Measurements from ENCODE around the gene HLCS.

The HLCS gene

DNA sequence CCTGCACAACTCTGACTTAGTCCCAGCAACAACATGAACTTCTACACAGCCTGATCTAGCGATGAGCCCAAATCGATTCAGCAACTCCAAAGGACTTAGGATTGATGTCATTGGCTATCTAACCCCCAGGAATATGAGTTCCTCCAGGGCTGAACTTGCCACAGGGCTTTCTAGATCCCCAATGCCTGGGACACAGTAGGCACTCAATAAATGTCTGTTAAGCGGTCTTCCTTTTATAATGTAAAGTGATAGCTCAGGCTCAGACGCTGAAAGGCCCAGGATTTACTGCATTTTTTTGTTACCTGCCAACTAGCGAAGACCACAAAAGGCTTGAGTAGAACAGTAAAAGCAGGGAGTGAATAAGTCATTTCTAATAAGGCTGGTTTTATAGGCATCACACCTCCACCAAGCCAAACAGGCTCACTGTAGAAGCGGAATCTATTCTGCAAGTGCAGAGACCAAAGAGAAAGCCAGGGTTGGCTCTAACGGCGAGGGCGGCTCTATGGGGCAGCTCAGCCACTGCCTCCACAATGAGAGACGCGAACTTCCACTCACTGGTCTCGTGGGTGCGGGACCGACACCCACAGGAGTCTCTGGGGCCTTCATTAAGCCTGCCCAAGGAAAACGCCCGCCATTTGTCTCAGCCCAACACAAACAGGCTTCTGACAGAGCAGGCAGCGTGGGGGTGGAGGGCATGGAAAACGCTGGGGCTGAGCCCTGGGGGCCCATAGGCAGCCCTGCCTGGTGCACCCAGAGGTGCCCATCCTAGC is 52.0 kb downstream of the HLCS start:
- DNase-seq, result no peak

DNA sequence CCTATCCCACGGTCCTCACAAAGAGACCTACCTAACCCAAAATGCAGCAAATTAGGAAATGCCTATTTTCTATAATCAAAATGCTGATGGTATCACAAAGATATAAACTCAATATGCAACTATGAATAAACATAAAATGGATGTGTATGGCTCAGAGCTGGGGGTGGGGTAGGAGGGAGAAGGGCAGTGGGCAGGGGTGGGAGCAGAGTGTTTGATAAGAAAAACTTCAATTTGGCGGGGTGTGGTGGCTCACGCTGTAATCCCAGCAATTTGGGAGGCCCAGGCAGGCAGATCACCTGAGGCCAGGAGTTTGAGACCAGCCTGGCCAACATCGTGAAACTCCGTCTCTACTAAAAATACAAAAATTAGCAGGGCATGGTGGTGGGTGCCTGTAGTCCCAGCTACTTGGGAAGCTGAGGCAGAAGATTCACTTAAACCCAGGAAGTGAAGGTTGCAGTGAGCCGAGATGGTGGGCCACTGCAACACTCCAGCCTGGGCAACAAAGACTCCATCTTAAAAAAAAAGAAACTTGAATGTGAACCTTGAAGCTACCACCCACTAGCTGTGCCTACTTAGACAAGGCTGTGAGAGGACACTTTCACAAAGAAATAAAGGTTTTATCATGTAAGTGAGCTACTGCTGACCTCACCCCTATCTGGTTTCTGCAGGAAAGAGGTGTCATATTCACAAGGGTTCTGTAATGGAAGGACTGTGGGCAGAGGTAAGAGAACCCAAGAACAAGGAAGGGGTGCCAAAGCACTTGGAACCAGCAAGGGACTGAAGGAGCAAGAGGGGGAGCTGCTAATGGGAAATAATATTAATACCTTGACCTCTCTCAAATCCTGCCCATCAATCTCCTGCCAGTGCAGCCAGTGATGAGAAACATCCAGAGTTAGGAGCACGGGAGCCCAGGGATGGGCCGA is 53.0 kb downstream of the HLCS start:
- no peak for DNase-seq

DNA sequence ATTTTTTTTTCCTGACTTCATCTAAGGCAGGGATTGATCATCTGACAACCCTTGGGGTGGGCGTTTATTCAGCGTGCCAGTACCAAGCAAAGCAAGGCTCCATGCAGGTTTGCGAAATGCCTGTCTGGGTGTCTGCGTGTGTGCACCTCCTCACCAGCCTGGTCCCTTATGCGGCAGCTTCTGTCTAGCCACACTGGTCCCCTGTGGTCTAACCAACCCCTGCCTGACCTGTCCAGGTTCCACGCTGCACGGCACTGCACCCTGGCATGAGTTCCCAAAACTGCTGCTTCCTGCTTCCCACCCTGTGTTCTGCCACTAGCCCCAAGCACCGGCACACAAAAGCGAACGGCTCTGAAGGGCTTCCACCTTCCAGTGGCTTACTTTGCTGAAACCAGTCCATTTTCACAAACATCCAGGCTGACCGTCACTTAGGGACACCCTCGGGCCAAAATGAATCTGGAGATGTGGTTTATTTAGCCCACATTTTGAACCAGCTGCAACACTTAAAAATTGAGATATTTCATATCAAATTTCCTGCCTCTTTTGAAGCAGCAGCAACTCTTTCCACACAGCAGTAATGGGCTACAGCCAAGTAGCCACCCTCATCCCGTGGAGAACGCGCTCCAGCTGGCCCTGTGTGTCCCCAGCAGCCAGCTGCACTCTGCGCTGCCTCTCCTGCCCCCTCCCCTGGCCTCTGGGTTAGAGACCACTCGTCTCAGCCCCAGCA is 55.7 kb downstream of the HLCS start:
- DNase-seq, result no peak

DNA sequence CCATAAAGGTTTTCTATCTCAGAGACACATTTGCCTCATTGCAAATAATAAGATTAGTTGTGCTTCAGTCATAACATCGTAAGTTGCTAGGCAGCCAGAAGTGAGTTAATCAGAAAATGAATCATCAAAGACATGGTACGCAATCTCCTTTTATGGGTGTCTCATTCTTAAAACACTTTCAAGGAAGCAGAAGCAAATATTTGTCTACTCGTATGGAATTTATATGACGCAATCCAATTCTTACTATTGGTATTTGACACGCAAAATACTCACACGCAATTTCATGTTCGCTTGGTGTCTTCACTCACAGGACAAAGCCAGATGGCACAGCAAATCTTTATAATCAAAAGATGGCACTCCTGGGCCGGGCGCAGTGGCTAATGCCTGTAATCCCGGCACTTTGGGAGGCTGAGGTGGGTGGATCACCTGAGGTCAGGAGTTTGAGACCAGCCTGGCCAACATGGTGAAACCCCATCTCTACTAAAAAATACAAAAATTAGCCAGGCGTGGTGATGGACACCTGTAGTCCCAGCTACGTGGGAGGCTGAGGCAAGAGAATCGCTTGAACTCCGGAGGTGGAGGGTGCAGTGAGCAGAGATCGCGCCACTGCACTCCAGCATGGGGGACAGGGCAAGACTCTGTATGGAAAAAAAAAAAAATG is 56.4 kb downstream of the HLCS start:
- DNase-seq, result peak; percentile 32 to 47

DNA sequence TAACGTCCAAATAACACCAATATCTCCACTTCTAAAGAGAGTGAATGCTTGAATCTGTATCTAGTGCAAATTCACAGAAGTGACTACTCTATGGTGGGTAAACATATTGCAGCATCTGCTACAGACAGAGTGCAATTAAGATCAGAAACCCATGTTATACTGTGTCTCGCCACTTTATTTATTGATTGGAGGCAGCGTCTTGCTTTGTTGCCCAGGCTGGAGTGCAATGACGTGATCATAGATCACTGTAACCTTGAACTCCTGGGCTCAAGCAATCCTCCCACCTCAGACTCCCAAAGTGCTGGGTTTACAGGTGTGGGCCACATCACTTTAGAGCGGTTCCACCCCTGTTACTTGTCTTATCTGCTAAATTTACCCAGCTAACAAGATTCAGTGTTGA is 57.0 kb downstream of the HLCS start:
- DNase-seq, result peak in 1 of 2 experiments; percentile 11

DNA sequence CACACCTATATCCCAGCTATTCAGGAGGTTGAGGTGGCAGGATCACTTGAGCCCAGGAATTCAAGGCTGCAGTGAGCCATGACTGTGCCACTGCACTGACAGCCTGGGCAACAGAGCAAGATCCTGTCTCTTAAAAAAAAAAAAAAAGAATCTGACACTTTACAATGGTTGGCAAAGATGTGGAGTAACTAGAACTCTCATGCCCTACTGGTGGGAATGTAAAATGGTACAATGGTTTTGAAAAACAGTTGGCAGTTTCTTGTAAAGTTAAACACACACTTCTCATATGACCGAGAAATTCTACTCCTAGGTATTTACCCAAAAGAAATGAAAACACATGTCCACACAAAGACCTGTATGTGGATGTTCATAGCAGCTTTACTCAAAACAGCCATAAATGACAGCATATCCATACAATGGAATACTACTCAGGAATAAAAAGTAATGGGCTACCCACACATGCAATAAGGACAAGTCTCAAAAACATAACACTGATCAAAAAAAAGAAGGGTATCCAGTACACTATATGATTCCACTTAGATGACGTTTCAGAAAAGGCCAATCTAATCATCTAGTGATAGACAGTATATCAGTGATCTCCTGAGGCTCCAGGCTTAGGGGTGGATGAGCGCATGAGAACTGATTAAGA is 58.1 kb downstream of the HLCS start:
- no peak for DNase-seq

DNA sequence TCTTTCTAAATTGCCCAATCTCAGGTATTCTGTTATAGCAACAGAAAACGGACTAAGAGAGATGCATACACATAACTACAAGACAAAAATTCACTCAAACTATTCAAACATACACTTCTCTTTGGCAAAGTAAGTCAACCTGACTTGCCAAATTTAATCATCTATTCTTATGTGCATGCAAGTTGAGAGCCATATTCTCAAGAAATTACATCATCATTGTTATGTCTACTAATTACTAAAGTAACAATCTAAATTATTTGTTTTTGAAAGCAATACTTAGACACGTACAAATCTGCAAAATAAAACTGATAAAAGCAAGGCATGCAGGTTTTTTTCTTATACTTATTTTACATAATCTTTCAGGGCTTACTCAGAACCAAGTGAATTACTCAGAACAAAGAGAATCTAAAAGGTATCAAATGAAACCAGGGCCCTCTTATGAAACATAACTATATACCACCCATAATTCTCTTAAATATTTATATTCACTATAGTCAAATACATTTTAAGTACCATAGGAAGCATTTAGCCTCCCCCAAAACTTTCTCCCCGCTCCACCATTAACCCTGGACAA is 62.3 kb downstream of the HLCS start:
- no peak for DNase-seq

DNA sequence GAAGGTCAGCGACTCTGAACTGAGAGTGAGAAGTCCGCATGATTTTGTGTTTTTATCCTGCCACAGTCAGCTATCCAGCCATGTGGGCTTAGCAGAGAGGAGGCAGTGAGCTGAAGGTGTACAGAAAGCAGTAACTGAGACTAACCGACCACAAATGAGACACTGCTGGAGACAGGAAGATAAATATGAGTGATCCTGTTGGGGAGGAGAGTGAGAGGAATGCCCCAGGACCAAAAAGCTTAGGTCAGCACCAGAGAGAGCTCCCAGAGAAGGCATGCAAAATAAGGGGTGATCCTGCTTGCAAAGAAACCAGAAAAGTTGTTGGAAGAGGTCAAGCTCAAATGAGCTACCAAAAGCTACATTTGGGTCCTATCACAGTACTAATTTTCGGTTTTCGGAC is 63.7 kb downstream of the HLCS start:
- no peak for DNase-seq

DNA sequence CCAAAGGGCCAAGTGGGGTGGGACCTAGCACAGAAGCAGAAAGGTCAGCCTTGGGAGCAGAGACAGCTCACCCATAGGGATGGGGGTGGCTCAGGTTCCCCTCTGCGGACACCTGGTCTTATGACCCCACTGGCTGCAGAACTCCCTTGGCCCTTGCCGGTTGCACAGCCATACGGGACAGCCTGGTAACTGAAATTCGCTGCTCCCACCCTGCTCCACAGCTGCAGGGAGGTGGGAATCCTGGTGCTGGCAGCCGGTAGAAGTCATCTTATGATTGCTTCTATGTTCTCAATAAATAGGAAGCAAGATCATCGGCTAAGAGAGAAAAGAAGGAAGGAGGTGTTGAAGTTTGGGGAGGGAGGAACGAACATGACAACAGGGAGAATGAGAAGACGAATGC is 64.1 kb downstream of the HLCS start:
- DNase-seq, result no peak

DNA sequence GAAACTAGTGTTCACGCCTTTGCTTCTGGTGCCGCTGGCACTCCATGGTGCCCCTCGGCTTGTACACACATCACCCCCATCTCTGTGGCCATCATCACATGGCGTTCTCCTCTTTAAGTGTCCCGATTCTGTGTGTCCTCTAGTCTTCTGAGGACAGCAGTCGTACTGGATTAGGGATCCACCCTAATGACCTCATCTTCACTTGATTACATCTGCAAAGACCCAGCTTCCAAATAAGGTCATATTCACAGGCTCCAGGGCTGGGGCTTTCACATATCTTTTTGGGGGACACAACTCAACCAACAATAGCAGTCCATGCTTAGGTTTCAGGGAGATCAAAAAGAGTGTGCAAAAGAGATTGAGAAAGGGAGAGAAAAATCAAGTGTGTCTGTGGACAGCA is 64.9 kb downstream of the HLCS start:
- no peak for DNase-seq

DNA sequence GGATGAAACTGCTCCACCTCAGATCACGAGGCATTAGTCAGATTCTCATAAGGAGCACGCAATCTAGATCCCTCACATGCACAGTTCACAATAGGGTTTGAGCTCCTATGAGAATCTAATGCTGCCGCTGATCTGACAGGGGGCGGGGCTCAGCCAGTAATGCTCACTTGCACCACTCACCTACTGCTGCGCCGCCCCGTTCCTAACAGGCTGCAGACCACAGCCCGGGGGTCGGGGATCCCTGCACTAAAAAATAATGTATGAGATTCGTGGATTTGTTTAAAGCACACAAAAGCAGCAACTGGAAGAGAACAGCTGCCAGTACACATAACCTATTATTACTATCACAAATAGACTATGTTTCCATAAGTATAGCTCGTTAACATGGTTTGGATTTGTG is 72.9 kb downstream of the HLCS start:
- no peak for DNase-seq

DNA sequence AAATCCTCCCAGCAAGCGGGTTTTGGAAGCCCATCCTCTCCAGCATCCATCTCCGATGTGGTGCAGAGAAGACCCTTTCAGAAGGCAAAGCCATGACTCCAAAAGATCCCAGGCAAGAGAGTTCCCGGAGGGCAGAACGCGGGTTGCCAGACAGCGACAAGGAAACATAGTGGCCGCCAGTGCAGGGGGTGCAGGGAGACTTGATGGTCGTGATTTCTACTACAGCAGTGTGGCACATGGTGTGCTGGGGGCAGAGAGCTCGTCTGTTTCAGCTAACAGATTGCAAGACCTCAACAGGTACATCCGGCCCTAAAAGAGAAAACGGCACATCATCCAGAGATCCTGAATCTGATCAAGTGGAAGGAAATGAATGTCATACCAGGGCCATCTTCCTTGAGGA is 74.3 kb downstream of the HLCS start:
- DNase-seq, result no peak

DNA sequence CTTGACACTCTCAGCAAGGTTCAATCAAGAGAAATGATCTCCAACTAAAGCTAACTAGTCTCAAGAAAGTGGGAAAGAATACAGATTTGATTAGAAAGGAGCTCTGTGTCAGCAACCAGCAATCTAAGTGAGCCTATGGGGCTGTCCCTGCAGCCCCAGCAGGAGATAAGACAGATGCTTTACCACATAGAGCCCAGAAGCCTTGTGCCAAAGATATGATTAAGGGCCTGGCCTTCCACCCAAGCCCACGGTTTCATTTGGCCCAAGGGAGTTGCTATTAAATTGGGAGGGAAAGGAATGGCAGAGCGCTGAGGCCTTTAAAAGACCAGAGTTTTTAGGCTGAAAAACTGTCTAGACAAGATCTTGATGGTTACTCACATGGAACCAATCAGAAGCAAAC is 74.8 kb downstream of the HLCS start:
- no peak for DNase-seq

DNA sequence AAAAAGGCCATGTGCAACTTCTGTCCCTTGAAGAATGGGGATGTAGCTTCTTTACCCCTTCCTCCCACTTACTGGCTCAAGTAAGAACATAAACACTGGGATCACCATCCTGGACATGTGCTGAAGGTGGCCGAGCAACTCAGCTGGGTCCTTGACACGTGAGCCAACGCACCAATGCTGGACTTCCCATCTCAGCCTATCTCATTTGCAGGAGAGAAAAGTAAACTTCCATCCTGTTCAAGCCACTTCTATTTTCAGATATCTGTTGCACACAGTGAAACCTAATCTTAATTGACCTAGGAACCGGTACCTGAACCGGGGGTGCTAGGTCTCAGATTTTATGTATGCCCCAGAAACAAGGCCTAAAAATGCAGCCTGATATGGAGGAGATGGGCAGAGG is 75.3 kb downstream of the HLCS start:
- no peak for DNase-seq

DNA sequence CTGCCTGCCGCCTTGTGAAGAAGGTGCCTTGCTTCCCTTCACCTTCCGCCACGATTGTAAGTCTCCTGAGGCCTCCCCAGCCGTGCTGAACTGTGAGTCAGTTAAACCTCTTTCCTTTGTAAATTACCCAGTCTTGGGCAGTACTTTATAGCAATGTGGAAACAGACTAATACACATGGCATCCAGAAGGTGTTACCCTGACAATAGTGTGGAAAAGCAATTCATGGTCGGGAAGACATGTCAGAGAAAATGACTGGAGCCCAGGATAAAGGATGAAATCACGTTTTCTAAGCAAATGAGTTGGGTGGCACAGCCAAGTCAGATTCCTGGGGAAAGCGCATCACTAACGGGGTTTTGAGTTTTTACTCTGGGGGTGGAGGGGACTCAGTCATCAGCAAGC is 76.4 kb downstream of the HLCS start:
- no peak for DNase-seq

DNA sequence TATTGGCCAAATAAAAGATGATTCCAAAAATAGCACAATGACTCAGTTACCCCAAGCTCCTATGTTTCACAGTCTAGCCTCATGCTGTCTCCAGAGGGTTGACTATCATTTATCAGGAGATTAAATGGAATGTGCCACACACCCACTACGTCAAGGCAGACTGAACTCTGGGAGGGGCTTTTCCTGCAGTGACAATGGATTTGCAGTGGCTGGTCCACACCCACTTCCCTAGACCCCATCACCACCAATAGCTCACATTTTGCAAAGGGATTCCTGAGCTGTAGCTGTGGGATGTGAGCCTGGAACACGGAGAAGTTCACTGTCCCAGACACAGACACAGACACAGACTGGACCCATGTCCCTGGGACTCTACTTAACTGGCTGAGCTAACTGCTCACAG is 77.1 kb downstream of the HLCS start:
- no peak for DNase-seq

DNA sequence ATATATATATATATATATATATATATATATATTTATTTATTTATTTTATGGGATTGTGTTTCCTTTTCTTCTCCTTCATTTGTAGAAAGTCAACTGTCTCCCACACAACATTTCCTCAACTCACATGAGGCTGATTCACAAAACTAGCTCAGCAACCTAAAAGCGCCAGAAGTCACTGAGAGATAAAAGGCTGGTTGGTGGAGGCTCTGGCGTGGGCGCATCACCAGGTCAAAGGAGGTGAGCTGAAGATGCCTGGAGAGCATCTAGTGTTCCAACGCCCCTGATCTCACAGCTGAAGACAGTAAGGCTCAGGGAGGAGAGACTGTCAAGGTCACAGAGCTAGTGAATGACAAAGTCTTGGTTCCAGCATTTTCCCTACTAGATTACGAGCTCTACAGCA is 78.0 kb downstream of the HLCS start:
- no peak for DNase-seq

DNA sequence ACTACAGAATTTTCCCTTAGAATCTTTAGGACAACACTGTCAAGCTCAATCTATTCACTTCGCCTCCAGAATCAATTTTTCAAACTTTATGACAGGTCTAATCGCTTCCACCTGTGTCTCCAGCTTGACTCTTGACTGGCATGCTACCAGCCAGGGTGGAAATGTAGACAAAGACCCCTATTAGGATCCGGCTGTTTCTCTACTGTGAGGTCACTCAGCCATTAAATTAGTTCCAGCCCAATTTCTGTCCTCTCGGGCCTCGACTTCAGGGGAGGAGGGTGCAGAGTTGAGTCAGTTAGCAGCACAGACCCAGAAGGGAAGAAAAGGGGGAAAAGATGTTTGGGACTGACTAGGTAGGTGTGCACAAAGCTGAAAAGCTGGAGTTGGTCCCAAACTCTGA is 78.5 kb downstream of the HLCS start:
- no peak for DNase-seq

DNA sequence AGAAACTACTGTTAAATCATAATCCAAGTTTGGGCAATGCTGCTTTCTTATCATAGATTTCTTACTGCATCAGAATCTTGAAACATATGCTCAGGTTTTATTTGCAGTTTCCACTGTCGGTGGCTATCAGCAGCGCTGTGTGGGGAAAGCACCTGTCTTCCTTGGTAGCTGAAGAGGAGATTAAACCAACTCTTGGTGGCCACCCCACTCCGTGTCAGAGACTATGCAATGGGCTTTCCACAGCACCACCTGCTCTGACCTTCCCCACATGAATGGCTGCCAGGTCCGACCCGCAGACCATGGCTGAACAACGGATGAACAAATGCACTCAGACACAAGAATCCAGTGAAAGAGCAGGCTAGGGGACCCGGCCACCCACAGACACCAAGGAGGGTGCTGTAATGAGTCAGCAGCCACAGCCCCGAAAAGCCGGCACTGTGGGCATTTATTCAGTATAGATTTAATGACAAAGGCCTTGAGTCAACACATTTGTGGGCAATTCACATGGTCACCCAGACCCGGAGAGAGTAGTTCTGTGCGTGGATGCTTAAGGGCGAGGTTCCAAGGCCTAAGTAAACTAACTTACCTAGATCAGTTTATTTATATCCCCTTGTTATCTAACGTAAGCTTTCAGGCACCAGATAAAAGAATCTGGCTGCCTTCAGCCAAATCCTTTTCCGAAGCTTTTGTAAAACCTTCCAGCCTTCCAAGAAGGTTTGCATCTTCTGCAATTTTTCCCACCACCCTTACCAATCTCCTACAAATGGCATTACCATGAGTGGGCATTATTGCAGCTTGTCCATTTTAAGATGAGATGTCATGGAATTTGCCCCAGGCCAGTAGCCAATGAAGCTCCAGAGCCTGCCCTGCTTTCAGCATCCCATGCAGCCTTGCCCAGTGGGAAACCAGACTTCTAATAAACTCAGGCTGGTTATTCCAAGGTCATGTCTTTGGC is 82.7 kb downstream of the HLCS start:
- no peak for DNase-seq

DNA sequence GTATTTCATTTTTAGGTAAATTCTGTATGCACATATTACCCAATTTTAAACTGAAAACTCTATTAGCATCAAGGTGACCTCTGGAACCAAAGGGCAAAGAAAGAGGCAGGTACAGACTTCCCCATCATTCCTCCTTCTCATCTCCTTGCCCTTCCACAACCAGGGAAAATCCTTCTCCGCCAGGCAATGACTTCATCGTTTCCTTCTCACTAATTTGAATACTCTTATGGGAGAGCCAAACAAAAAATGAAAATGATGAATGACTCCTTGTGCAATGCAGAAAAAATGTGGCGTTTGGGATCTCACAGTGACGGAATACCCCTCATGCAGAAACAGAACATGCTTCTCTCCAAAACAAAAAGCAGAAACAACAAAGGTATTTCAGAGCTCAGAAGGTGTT is 83.7 kb downstream of the HLCS start:
- DNase-seq, result no peak

DNA sequence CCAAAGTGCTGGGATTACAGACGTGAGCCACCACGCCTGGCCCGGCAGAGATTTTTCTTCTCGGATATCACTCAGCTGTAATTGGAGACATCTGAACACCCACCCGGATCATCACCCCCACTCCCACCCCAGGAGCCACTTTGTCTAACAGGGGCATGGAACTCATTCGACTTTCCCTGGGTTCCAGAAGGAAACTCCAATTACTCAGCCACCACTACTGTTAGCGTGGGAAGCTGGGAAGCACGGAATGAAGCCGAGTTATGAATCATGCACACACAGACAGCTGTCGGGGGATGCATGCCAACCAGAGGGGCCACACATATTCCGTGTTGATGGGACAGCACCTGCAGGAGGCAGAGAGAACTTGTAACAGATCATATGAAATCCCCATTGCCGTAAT is 85.2 kb downstream of the HLCS start:
- no peak for DNase-seq

All from activated CD4-positive, alpha-beta T cell treated with anti-CD3 and anti-CD28 coated beads, Interleukin-2, amount 50 U/mL, for 48 hours (primary cell).